Osteoblast (primary cell): ENCODE results near the gene PYCR2. TPM values are rescaled to one million over a fixed set of nuclear protein-coding genes. Genes with fewer than 3 reads are reported as not detected.

ENCODE experiments used
- DNase-seq: peaks from one replicate; pipeline ENCODE4 v3.0.0; 2011; ENCODE audit warnings: low spot score, mixed read lengths; ENCODE audit not compliant: insufficient read length; ENCODE audit errors: missing footprints
- H2AFZ ChIP-seq: 2 replicates; pipeline ENCODE4 v1.6.0; 2011; ENCODE audit warnings: mild to moderate bottlenecking, low read length
- H3K27ac ChIP-seq: 2 replicates; pipeline ENCODE4 v1.5.1; 2011; ENCODE audit warnings: mild to moderate bottlenecking, low read depth, low read length, moderate library complexity
- H3K27me3 ChIP-seq: 2 replicates; pipeline ENCODE4 v1.6.0; 2012; ENCODE audit warnings: mild to moderate bottlenecking, control low read depth, inconsistent platforms, low read length, moderate library complexity; ENCODE audit not compliant: insufficient read depth
- H3K36me3 ChIP-seq: 2 replicates; pipeline ENCODE4 v1.5.1; 2011; ENCODE audit warnings: mild to moderate bottlenecking, low read length, control low read depth, moderate library complexity; ENCODE audit not compliant: insufficient read depth
- H3K4me1 ChIP-seq: 2 replicates; pipeline ENCODE4 v1.5.1; 2011; ENCODE audit warnings: mild to moderate bottlenecking, low read length, control low read depth, moderate library complexity; ENCODE audit not compliant: insufficient read depth
- H3K4me2 ChIP-seq: 2 replicates; pipeline ENCODE4 v1.6.0; 2011; ENCODE audit warnings: mild to moderate bottlenecking, low read length; ENCODE audit not compliant: insufficient read depth
- H3K4me3 ChIP-seq: fragments of 200-600 bp; sonication (generic); 3 replicates; pipeline ENCODE4 v1.5.1; 2012; ENCODE audit warnings: mild to moderate bottlenecking, low read length, inconsistent platforms; ENCODE audit not compliant: insufficient read depth
- H3K79me2 ChIP-seq: 2 replicates; pipeline ENCODE4 v1.6.0; 2012; ENCODE audit warnings: mild to moderate bottlenecking, low read length, control low read depth, inconsistent platforms; ENCODE audit not compliant: insufficient read depth
- H3K9me3 ChIP-seq: 2 replicates; pipeline ENCODE4 v1.5.1; 2011; ENCODE audit warnings: low read depth, low read length, control low read depth
- H4K20me1 ChIP-seq: 2 replicates; pipeline ENCODE4 v1.6.0; 2012; ENCODE audit warnings: mild to moderate bottlenecking, low read length, control low read depth; ENCODE audit not compliant: insufficient read depth
- CTCF ChIP-seq: IDR thresholded peaks from 2 replicates; pipeline ENCODE4 v1.5.1; 2011; ENCODE audit warnings: mild to moderate bottlenecking, low read depth, low read length, moderate library complexity; ENCODE audit errors: extremely low read depth
- total RNA-seq: library from RNA; depleted of rRNA; stranded (reverse); fragments of >200 nt; gene quantifications from 2 replicates; pipeline ENCODE4 v1.2.3, GENCODE V29; 2012

Gene PYCR2
- total RNA-seq, 1 donor, result 29.0 TPM

- H4K20me1 ChIP-seq, result no peaks in the 10 kb centered on the region
- no peak overlapping the region for H3K4me2 ChIP-seq
- H3K79me2 ChIP-seq, result no peaks in the 10 kb centered on the region
- H3K27me3 ChIP-seq, result no peaks in the 10 kb centered on the region
- no peak overlapping the region for H3K4me3 ChIP-seq
- H3K9me3 ChIP-seq, result no peaks in the 10 kb centered on the region
- H3K27ac ChIP-seq, result no peak overlapping the region
- no peak overlapping the region for H2AFZ ChIP-seq
- no peaks in the 10 kb centered on the region for H3K36me3 ChIP-seq
- H3K4me1 ChIP-seq, result peaks cover 4% of the 10 kb centered on the region
- DNase-seq, result peak; percentile 27
- no peak for TF ChIP-seq CTCF
Measured at GRCh38 chr1:225907341-225907740, 16.7 kb downstream of the PYCR2 start.

GRCh38 chr1:225906467-225906866, 17.6 kb downstream of the PYCR2 start:
- H3K9me3 ChIP-seq, result no peaks in the 10 kb centered on the region
- H3K4me1 ChIP-seq, result peaks cover 4% of the 10 kb centered on the region
- no peaks in the 10 kb centered on the region for H3K27me3 ChIP-seq
- no peak overlapping the region for H3K4me2 ChIP-seq
- peak; percentile 62 for DNase-seq
- no peak overlapping the region for H2AFZ ChIP-seq
- no peaks in the 10 kb centered on the region for H3K36me3 ChIP-seq
- no peak for TF ChIP-seq CTCF
- H3K4me3 ChIP-seq, result no peak overlapping the region
- H3K27ac ChIP-seq, result no peak overlapping the region
- H3K79me2 ChIP-seq, result no peaks in the 10 kb centered on the region
- no peaks in the 10 kb centered on the region for H4K20me1 ChIP-seq

- Histone ChIP-seq H3K36me3 (no peaks in the 10 kb centered on the region), H3K4me1 (no peaks in the 10 kb centered on the region), H3K4me3 (no peak overlapping the region), H4K20me1 (no peaks in the 10 kb centered on the region), H2AFZ (no peak overlapping the region), H3K27me3 (no peaks in the 10 kb centered on the region), H3K79me2 (no peaks in the 10 kb centered on the region), H3K4me2 (no peak overlapping the region), H3K9me3 (no peaks in the 10 kb centered on the region), H3K27ac (no peak overlapping the region)
- peak; percentile 48 for DNase-seq
- TF ChIP-seq CTCF, result no peak
Measured at GRCh38 chr1:225903623-225904022, 20.4 kb downstream of the PYCR2 start.

- no peak overlapping the region for H2AFZ ChIP-seq
- H3K4me2 ChIP-seq, result no peak overlapping the region
- no peak for TF ChIP-seq CTCF
- H3K36me3 ChIP-seq, result no peaks in the 10 kb centered on the region
- H3K27me3 ChIP-seq, result no peaks in the 10 kb centered on the region
- no peaks in the 10 kb centered on the region for H4K20me1 ChIP-seq
- no peaks in the 10 kb centered on the region for H3K9me3 ChIP-seq
- peak; percentile 62 for DNase-seq
- H3K4me3 ChIP-seq, result no peak overlapping the region
- no peaks in the 10 kb centered on the region for H3K79me2 ChIP-seq
- H3K27ac ChIP-seq, result no peak overlapping the region
- H3K4me1 ChIP-seq, result no peaks in the 10 kb centered on the region
Measured at GRCh38 chr1:225899044-225899925, 24.8 kb downstream of the PYCR2 start.
